ENCODE results near the gene SIPA1L3.
A peak's percentile ranks its signal among the peaks of the same experiment; 100 is the strongest.

Gene SIPA1L3

GRCh38 chr19:37994823-37995130 is 87.8 kb downstream of the SIPA1L3 start:
- Histone ChIP-seq H3K4me1 (ENCODE audit: control insufficient read depth, insufficient read depth, low read length) (peaks cover 6% of the 10 kb centered on the region), H3K27me3 (ENCODE audit: control insufficient read depth, insufficient read depth, low read length, poor library complexity, severe bottlenecking) (no peaks in the 10 kb centered on the region), H3K4me3 (ENCODE audit: insufficient read depth, low read depth, low read length) (no peak overlapping the region), H3K9me3 (ENCODE audit: control insufficient read depth, low read length) (no peaks in the 10 kb centered on the region), H3K36me3 (ENCODE audit: control insufficient read depth, insufficient read depth, low read length) (no peaks in the 10 kb centered on the region), H3K27ac (ENCODE audit: insufficient read depth, low read depth, low read length, poor library complexity, severe bottlenecking) (no peak overlapping the region)
- 90% methylated on average over 7 to 8 of the region's 8 CpGs for WGBS, 2 experiments

- Histone ChIP-seq H3K4me1 (ENCODE audit: control insufficient read depth, insufficient read depth, low read length) (peaks cover under 1% of the 10 kb centered on the region), H3K27me3 (ENCODE audit: control insufficient read depth, insufficient read depth, low read length, poor library complexity, severe bottlenecking) (no peaks in the 10 kb centered on the region), H3K36me3 (ENCODE audit: control insufficient read depth, insufficient read depth, low read length) (no peaks in the 10 kb centered on the region), H3K27ac (ENCODE audit: insufficient read depth, low read depth, low read length, poor library complexity, severe bottlenecking) (no peak overlapping the region), H3K9me3 (ENCODE audit: control insufficient read depth, low read length) (no peaks in the 10 kb centered on the region), H3K4me3 (ENCODE audit: insufficient read depth, low read depth, low read length) (no peak overlapping the region)
- 94 to 97% methylated on average over 7 of the region's 7 CpGs for WGBS, 2 experiments
Measured at GRCh38 chr19:37995346-37995745, 88.3 kb downstream of the SIPA1L3 start.

GRCh38 chr19:37997911-37998344 is 90.9 kb downstream of the SIPA1L3 start:
- Histone ChIP-seq H3K27ac (ENCODE audit: insufficient read depth, low read depth, low read length, poor library complexity, severe bottlenecking) (no peak overlapping the region), H3K36me3 (ENCODE audit: control insufficient read depth, insufficient read depth, low read length) (no peaks in the 10 kb centered on the region)
- 95 to 96% methylated on average over 3 of the region's 3 CpGs for WGBS, 2 experiments

GRCh38 chr19:37998801-37999308 is 91.8 kb downstream of the SIPA1L3 start:
- Histone ChIP-seq H3K27ac (ENCODE audit: insufficient read depth, low read depth, low read length, poor library complexity, severe bottlenecking) (no peak overlapping the region), H3K27me3 (ENCODE audit: control insufficient read depth, insufficient read depth, low read length, poor library complexity, severe bottlenecking) (no peaks in the 10 kb centered on the region), H3K9me3 (ENCODE audit: control insufficient read depth, low read length) (no peaks in the 10 kb centered on the region), H3K4me1 (ENCODE audit: control insufficient read depth, insufficient read depth, low read length) (peaks cover 7% of the 10 kb centered on the region), H3K4me3 (ENCODE audit: insufficient read depth, low read depth, low read length) (no peak overlapping the region), H3K36me3 (ENCODE audit: control insufficient read depth, insufficient read depth, low read length) (no peaks in the 10 kb centered on the region)
- 94% methylated on average over 3 of the region's 3 CpGs for WGBS, 2 experiments

More at GRCh38 chr19:37997911-37998344, 90.9 kb downstream of the SIPA1L3 start:
- Histone ChIP-seq H3K9me3 (ENCODE audit: control insufficient read depth, low read length) (no peaks in the 10 kb centered on the region), H3K4me1 (ENCODE audit: control insufficient read depth, insufficient read depth, low read length) (peaks cover 3% of the 10 kb centered on the region), H3K27me3 (ENCODE audit: control insufficient read depth, insufficient read depth, low read length, poor library complexity, severe bottlenecking) (no peaks in the 10 kb centered on the region), H3K4me3 (ENCODE audit: insufficient read depth, low read depth, low read length) (no peak overlapping the region)

GRCh38 chr19:37999309-38000213 is 92.6 kb downstream of the SIPA1L3 start:
- H3K27ac ChIP-seq (ENCODE audit: insufficient read depth, low read depth, low read length, poor library complexity, severe bottlenecking): no peak overlapping the region

GRCh38 chr19:38001158-38001781 is 94.3 kb downstream of the SIPA1L3 start:
- H3K9me3 ChIP-seq (ENCODE audit: control insufficient read depth, low read length): no peaks in the 10 kb centered on the region
- H3K27ac ChIP-seq (ENCODE audit: insufficient read depth, low read depth, low read length, poor library complexity, severe bottlenecking): no peak overlapping the region
- H3K36me3 ChIP-seq (ENCODE audit: control insufficient read depth, insufficient read depth, low read length): no peaks in the 10 kb centered on the region
- H3K4me1 ChIP-seq (ENCODE audit: control insufficient read depth, insufficient read depth, low read length): peaks cover 26% of the 10 kb centered on the region
- no peak overlapping the region for H3K4me3 ChIP-seq (ENCODE audit: insufficient read depth, low read depth, low read length)
- WGBS, 2 experiments: 91 to 93% methylated on average over 4 of the region's 5 CpGs
- H3K27me3 ChIP-seq (ENCODE audit: control insufficient read depth, insufficient read depth, low read length, poor library complexity, severe bottlenecking): no peaks in the 10 kb centered on the region

More at GRCh38 chr19:37999309-38000213, 92.6 kb downstream of the SIPA1L3 start:
- H3K9me3 ChIP-seq (ENCODE audit: control insufficient read depth, low read length): no peaks in the 10 kb centered on the region
- no peak overlapping the region for H3K4me3 ChIP-seq (ENCODE audit: insufficient read depth, low read depth, low read length)
- H3K27me3 ChIP-seq (ENCODE audit: control insufficient read depth, insufficient read depth, low read length, poor library complexity, severe bottlenecking): no peaks in the 10 kb centered on the region
- H3K36me3 ChIP-seq (ENCODE audit: control insufficient read depth, insufficient read depth, low read length): no peaks in the 10 kb centered on the region
- 93 to 94% methylated on average over 20 of the region's 20 CpGs for WGBS, 2 experiments
- H3K4me1 ChIP-seq (ENCODE audit: control insufficient read depth, insufficient read depth, low read length): peaks cover 13% of the 10 kb centered on the region

GRCh38 chr19:38003438-38004185 is 96.6 kb downstream of the SIPA1L3 start:
- WGBS, 2 experiments: 8% methylated on average over 18 of the region's 18 CpGs
- Histone ChIP-seq H3K27me3 (ENCODE audit: control insufficient read depth, insufficient read depth, low read length, poor library complexity, severe bottlenecking) (no peaks in the 10 kb centered on the region), H3K4me1 (ENCODE audit: control insufficient read depth, insufficient read depth, low read length) (peaks cover 26% of the 10 kb centered on the region), H3K4me3 (ENCODE audit: insufficient read depth, low read depth, low read length) (peak overlapping the region; percentile 38), H3K27ac (ENCODE audit: insufficient read depth, low read depth, low read length, poor library complexity, severe bottlenecking) (peak overlapping the region; percentile 96), H3K9me3 (ENCODE audit: control insufficient read depth, low read length) (no peaks in the 10 kb centered on the region), H3K36me3 (ENCODE audit: control insufficient read depth, insufficient read depth, low read length) (no peaks in the 10 kb centered on the region)

GRCh38 chr19:38004186-38004520 is 97.1 kb downstream of the SIPA1L3 start:
- Histone ChIP-seq H3K36me3 (ENCODE audit: control insufficient read depth, insufficient read depth, low read length) (no peaks in the 10 kb centered on the region), H3K9me3 (ENCODE audit: control insufficient read depth, low read length) (no peaks in the 10 kb centered on the region), H3K27me3 (ENCODE audit: control insufficient read depth, insufficient read depth, low read length, poor library complexity, severe bottlenecking) (no peaks in the 10 kb centered on the region), H3K4me3 (ENCODE audit: insufficient read depth, low read depth, low read length) (peak overlapping the region; percentile 38), H3K4me1 (ENCODE audit: control insufficient read depth, insufficient read depth, low read length) (peaks cover 26% of the 10 kb centered on the region), H3K27ac (ENCODE audit: insufficient read depth, low read depth, low read length, poor library complexity, severe bottlenecking) (peak overlapping the region; percentile 96)
- 43 to 46% methylated on average over 3 of the region's 3 CpGs for WGBS, 2 experiments

GRCh38 chr19:38004521-38005223 is 97.7 kb downstream of the SIPA1L3 start:
- Histone ChIP-seq H3K27ac (ENCODE audit: insufficient read depth, low read depth, low read length, poor library complexity, severe bottlenecking) (peak overlapping the region; percentile 96), H3K4me1 (ENCODE audit: control insufficient read depth, insufficient read depth, low read length) (peaks cover 26% of the 10 kb centered on the region), H3K4me3 (ENCODE audit: insufficient read depth, low read depth, low read length) (peak overlapping the region; percentile 38), H3K36me3 (ENCODE audit: control insufficient read depth, insufficient read depth, low read length) (no peaks in the 10 kb centered on the region), H3K27me3 (ENCODE audit: control insufficient read depth, insufficient read depth, low read length, poor library complexity, severe bottlenecking) (no peaks in the 10 kb centered on the region), H3K9me3 (ENCODE audit: control insufficient read depth, low read length) (no peaks in the 10 kb centered on the region)
- WGBS, 2 experiments: 14 to 18% methylated on average over 15 of the region's 15 CpGs
